ENCODE results near the gene TRIM2. TPM values are rescaled to one million over a fixed set of nuclear protein-coding genes. Genes with fewer than 3 reads are reported as not detected.

Gene TRIM2
- total and polyA plus RNA-seq, 2 experiments from 2014 or later: 22.0 to 61.5 TPM

DNA sequence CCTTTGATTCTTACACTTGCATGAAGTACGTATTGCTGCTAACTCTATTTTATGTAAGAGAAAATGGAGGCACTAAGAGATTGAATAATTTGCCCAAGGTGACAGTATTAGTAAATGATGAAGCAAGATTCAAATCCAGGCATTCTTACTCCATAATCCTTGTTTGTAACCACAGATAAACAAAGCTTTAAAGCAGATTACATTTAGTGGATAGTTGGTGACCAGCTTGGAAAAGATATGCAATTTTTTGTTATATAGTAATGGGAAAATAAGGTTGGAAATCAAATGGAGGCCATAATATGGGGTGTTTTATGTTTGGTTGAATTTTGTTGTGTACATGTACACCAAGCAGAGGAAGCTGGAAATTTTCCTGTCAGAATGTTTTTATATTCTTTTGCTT is 171.1 kb downstream of the TRIM2 start:
- Mint-ChIP-seq H3K4me1 (no peaks in the 10 kb centered on the region), H3K27me3 (ENCODE audit: insufficient read depth, low read depth, poor library complexity) (no peaks in the 10 kb centered on the region), H3K36me3 (ENCODE audit: low read depth) (peaks cover 31% of the 10 kb centered on the region), H3K27ac (no peak overlapping the region), H3K9me3 (peaks cover 6% of the 10 kb centered on the region; the same call in 1 of the 3 replicates), H3K4me3 (no peak overlapping the region)
- no peaks in the 10 kb centered on the region for H3K9me2 ChIP-seq (ENCODE audit: insufficient read depth)
- TF ChIP-seq ZNF331 (CRISPR knock-in tag; IDR thresholded peaks at IDR 0.05; ENCODE audit: low read depth): no peak
- TF ChIP-seq STAT1 (IDR thresholded peaks at IDR 0.05; ENCODE audit: unreplicated experiment): no peak
- TF ChIP-seq, protein P1, sequence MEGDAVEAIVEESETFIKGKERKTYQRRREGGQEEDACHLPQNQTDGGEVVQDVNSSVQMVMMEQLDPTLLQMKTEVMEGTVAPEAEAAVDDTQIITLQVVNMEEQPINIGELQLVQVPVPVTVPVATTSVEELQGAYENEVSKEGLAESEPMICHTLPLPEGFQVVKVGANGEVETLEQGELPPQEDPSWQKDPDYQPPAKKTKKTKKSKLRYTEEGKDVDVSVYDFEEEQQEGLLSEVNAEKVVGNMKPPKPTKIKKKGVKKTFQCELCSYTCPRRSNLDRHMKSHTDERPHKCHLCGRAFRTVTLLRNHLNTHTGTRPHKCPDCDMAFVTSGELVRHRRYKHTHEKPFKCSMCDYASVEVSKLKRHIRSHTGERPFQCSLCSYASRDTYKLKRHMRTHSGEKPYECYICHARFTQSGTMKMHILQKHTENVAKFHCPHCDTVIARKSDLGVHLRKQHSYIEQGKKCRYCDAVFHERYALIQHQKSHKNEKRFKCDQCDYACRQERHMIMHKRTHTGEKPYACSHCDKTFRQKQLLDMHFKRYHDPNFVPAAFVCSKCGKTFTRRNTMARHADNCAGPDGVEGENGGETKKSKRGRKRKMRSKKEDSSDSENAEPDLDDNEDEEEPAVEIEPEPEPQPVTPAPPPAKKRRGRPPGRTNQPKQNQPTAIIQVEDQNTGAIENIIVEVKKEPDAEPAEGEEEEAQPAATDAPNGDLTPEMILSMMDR (conservative IDR thresholded peaks at IDR 0.05; ENCODE audit: low read depth in 2 of 2): no peak
- no peak for TF ChIP-seq POLR2AphosphoS5 (IDR thresholded peaks at IDR 0.05; ENCODE audit: low read depth)
- no peak for TF ChIP-seq CREB1 (CRISPR knock-in tag; IDR thresholded peaks at IDR 0.05; ENCODE audit: low read depth)
- TF ChIP-seq, protein P2, sequence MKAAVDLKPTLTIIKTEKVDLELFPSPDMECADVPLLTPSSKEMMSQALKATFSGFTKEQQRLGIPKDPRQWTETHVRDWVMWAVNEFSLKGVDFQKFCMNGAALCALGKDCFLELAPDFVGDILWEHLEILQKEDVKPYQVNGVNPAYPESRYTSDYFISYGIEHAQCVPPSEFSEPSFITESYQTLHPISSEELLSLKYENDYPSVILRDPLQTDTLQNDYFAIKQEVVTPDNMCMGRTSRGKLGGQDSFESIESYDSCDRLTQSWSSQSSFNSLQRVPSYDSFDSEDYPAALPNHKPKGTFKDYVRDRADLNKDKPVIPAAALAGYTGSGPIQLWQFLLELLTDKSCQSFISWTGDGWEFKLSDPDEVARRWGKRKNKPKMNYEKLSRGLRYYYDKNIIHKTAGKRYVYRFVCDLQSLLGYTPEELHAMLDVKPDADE (IDR thresholded peaks at IDR 0.05): no peak
- TF ChIP-seq JUNB (IDR thresholded peaks at IDR 0.05; ENCODE audit: unreplicated experiment): no peak
- TF ChIP-seq, protein P3, sequence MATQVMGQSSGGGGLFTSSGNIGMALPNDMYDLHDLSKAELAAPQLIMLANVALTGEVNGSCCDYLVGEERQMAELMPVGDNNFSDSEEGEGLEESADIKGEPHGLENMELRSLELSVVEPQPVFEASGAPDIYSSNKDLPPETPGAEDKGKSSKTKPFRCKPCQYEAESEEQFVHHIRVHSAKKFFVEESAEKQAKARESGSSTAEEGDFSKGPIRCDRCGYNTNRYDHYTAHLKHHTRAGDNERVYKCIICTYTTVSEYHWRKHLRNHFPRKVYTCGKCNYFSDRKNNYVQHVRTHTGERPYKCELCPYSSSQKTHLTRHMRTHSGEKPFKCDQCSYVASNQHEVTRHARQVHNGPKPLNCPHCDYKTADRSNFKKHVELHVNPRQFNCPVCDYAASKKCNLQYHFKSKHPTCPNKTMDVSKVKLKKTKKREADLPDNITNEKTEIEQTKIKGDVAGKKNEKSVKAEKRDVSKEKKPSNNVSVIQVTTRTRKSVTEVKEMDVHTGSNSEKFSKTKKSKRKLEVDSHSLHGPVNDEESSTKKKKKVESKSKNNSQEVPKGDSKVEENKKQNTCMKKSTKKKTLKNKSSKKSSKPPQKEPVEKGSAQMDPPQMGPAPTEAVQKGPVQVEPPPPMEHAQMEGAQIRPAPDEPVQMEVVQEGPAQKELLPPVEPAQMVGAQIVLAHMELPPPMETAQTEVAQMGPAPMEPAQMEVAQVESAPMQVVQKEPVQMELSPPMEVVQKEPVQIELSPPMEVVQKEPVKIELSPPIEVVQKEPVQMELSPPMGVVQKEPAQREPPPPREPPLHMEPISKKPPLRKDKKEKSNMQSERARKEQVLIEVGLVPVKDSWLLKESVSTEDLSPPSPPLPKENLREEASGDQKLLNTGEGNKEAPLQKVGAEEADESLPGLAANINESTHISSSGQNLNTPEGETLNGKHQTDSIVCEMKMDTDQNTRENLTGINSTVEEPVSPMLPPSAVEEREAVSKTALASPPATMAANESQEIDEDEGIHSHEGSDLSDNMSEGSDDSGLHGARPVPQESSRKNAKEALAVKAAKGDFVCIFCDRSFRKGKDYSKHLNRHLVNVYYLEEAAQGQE (IDR thresholded peaks at IDR 0.05; ENCODE audit: unreplicated experiment): no peak
- TF ChIP-seq, protein P4, sequence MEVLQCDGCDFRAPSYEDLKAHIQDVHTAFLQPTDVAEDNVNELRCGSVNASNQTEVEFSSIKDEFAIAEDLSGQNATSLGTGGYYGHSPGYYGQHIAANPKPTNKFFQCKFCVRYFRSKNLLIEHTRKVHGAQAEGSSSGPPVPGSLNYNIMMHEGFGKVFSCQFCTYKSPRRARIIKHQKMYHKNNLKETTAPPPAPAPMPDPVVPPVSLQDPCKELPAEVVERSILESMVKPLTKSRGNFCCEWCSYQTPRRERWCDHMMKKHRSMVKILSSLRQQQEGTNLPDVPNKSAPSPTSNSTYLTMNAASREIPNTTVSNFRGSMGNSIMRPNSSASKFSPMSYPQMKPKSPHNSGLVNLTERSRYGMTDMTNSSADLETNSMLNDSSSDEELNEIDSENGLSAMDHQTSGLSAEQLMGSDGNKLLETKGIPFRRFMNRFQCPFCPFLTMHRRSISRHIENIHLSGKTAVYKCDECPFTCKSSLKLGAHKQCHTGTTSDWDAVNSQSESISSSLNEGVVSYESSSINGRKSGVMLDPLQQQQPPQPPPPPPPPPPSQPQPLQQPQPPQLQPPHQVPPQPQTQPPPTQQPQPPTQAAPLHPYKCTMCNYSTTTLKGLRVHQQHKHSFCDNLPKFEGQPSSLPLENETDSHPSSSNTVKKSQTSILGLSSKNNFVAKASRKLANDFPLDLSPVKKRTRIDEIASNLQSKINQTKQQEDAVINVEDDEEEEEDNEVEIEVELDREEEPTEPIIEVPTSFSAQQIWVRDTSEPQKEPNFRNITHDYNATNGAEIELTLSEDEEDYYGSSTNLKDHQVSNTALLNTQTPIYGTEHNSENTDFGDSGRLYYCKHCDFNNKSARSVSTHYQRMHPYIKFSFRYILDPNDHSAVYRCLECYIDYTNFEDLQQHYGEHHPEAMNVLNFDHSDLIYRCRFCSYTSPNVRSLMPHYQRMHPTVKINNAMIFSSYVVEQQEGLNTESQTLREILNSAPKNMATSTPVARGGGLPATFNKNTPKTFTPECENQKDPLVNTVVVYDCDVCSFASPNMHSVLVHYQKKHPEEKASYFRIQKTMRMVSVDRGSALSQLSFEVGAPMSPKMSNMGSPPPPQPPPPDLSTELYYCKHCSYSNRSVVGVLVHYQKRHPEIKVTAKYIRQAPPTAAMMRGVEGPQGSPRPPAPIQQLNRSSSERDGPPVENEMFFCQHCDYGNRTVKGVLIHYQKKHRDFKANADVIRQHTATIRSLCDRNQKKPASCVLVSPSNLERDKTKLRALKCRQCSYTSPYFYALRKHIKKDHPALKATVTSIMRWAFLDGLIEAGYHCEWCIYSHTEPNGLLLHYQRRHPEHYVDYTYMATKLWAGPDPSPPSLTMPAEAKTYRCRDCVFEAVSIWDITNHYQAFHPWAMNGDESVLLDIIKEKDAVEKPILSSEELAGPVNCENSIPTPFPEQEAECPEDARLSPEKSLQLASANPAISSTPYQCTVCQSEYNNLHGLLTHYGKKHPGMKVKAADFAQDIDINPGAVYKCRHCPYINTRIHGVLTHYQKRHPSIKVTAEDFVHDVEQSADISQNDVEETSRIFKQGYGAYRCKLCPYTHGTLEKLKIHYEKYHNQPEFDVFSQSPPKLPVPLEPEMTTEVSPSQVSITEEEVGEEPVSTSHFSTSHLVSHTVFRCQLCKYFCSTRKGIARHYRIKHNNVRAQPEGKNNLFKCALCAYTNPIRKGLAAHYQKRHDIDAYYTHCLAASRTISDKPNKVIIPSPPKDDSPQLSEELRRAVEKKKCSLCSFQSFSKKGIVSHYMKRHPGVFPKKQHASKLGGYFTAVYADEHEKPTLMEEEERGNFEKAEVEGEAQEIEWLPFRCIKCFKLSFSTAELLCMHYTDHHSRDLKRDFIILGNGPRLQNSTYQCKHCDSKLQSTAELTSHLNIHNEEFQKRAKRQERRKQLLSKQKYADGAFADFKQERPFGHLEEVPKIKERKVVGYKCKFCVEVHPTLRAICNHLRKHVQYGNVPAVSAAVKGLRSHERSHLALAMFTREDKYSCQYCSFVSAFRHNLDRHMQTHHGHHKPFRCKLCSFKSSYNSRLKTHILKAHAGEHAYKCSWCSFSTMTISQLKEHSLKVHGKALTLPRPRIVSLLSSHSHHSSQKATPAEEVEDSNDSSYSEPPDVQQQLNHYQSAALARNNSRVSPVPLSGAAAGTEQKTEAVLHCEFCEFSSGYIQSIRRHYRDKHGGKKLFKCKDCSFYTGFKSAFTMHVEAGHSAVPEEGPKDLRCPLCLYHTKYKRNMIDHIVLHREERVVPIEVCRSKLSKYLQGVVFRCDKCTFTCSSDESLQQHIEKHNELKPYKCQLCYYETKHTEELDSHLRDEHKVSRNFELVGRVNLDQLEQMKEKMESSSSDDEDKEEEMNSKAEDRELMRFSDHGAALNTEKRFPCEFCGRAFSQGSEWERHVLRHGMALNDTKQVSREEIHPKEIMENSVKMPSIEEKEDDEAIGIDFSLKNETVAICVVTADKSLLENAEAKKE (CRISPR knock-in tag; IDR thresholded peaks at IDR 0.05): no peak
- no peak for TF ChIP-seq NANOG (IDR thresholded peaks at IDR 0.05; ENCODE audit: borderline replicate concordance)
- TF ChIP-seq EZH2phosphoT487 (IDR thresholded peaks at IDR 0.05; ENCODE audit: unreplicated experiment): no peak
- TF ChIP-seq ZNF114 (CRISPR knock-in tag; IDR thresholded peaks at IDR 0.05): no peak
- TF ChIP-seq EZH2 (IDR thresholded peaks at IDR 0.05; ENCODE audit: low read depth, unreplicated experiment): no peak
- H3K27me3 ChIP-seq (ENCODE audit: insufficient read depth): no peaks in the 10 kb centered on the region
- no peak overlapping the region for H3K4me2 ChIP-seq
- H3K4me3 ChIP-seq: no peak overlapping the region
- ATAC-seq (no peak), DNase-seq (ENCODE audit: low spot score) (no peak)
- H3F3A ChIP-seq (replicated peaks; ENCODE audit: low read depth): no peaks in the 10 kb centered on the region
- no peaks in the 10 kb centered on the region for H3K4me1 ChIP-seq (ENCODE audit: insufficient read depth)
- no peaks in the 10 kb centered on the region for H3K79me2 ChIP-seq (replicated peaks; ENCODE audit: insufficient read depth)
- no peak overlapping the region for H3K27ac ChIP-seq (ENCODE audit: low read depth)
- H2AFZ ChIP-seq: no peak overlapping the region
- H3K36me3 ChIP-seq (ENCODE audit: insufficient read depth): peaks cover under 1% of the 10 kb centered on the region
- no peaks in the 10 kb centered on the region; the same call in 1 of the 2 replicates for H4K20me1 ChIP-seq (replicated peaks; ENCODE audit: insufficient read depth)
